Skin of body (tissue), 2 donors: ENCODE data around the gene BTBD17. TPM values are rescaled to one million over a fixed set of nuclear protein-coding genes. Genes with fewer than 3 reads are reported as not detected.

Experiments used
- DNase-seq: peaks from one replicate; lab custom pipeline; 2025; lab: John Stamatoyannopoulos, UW
- total RNA-seq: library from RNA; depleted of rRNA; stranded (reverse); fragments of >200 nt; gene quantifications from one replicate; pipeline ENCODE4 v1.2.3, GENCODE V29; 2014

Gene BTBD17
- total RNA-seq, 1 donor from 2014 or later = not detected

GRCh38 chr17:74337834-74338500, 23.7 kb downstream of the BTBD17 start:
- no peak for DNase-seq

GRCh38 chr17:74336307-74336706, 25.4 kb downstream of the BTBD17 start:
- no peak for DNase-seq

DNA sequence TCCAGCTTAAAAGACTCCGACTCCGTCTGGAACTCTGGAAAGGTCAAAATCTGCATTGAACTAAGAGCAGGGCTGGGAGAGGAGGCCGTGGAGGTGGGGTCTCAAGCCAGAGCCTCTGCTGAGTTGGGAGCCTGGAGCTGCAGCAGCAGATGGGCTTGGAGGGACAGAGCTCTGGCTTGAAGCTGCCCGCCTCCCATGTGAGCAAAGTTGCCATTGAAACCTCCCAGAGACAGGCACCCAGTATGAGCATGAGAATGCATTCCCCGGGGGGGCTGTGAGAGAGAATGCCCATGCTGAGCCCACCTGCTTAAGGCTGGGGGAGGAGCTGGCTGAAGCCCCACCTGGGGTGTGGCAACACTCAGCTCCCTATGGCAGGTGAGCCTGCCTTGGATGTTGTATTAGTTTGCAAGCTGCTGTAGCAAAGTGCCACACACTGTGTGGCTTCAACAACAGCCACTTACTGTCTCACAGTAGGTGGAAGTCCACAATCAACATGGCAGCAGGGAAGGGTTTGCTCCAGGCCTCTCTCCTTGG, 26.1 kb downstream of the BTBD17 start:
- no peak for DNase-seq

- no peak for DNase-seq
Observed at GRCh38 chr17:74334393-74335039, 27.2 kb downstream of the BTBD17 start.

GRCh38 chr17:74332763-74333283, 28.8 kb downstream of the BTBD17 start:
- no peak for DNase-seq

- DNase-seq = no peak
Observed at GRCh38 chr17:74332017-74332650, 29.5 kb downstream of the BTBD17 start.

- DNase-seq = no peak
Observed at GRCh38 chr17:74330446-74330845, 31.2 kb downstream of the BTBD17 start.

DNA sequence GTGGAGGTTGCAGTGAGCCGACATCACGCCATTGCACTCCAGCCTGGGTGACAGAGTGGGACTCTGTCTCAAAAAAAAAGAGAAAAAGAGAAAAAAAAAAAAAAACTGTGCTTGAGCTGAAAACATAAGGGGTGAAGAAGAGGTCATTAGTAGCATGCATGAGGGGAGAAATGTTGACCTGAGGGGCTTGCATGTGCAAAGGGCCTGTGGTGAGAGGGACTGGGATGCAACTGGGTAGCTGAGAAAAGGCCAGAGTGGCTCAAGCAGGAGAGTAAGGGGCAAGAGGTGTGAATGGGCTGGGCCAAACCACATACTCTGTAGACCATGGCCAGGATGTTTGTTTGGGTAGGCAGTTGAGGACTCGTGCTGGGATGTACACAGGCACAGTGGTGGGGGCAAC, 32.3 kb downstream of the BTBD17 start:
- no peak for DNase-seq

DNA sequence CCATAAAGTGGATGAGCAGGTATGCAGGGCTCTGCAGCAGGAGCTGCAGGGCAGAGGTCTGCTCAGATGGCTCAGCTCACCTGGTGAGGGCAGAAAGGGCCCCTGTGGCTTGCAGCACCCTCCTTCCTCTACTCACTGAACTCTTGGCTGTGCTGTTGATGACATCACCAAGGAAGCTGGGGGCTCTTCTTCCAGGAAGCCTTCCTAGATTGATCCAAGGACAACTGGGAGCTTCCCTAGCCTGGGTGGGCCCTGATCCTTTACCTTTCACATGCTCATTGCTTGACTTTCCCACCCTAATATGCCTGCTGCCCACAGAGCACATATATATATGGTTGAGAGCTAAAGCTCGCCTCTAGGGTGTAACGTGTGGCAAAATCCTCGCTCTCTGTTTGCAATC, 33.2 kb downstream of the BTBD17 start:
- no peak for DNase-seq

DNA sequence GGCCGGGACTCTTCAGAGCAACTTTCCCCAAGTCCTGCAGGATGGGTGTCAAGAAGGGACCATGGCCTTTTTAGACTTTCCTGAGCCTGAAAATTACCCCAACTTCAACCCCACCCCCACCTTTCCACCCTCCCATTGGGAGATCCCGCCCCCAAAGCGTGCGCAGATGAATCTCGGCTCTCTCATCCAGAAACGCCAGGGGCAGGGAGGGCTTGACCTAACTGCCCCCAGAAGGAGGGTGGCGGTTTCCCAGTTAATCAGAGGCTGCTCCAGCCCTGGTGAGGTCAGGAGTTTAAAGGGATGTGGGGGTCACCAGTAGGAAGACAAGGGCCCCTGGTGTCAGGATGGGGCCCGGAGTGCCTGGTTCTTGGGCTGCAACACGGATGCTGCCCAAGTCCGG, 35.2 kb downstream of the BTBD17 start:
- no peak for DNase-seq

DNA sequence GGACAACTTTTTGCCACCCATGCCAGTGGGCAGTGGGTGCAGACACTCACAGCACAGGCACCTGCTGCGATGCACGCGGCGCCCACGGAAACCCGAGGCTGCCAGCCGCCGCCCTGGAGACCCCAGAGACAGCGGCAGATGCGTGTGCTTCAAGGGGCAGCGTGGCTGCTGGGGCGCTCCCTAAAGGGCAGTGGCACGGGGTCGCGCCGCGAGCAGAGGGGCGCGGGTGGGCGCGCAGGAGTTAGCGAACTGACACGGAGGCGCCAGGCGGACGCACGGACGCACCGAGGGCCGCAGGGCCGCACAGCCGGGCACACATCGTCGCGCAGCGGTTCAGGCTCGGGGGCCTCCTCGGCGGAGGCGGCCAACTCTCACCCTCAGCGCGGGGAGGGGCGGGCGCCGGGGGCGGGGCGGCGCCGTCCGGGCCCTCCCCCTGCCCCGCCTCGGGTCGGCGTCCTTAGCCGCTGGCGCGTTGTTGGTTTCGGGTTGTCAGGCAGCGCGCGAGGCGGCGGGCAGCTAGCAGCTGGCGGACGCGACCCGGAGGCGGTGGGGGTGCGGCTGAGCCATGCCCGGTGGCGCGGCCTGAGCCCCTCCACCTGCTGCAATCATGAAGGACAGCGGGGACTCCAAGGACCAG, 35.8 kb downstream of the BTBD17 start, which contains the start of gene KIF19:
Gene KIF19 (plus strand): TSS at position 484 of the 637 bp plus-strand sequence. CDS start 124 bp downstream, at position 608.
- no peak for DNase-seq

DNA sequence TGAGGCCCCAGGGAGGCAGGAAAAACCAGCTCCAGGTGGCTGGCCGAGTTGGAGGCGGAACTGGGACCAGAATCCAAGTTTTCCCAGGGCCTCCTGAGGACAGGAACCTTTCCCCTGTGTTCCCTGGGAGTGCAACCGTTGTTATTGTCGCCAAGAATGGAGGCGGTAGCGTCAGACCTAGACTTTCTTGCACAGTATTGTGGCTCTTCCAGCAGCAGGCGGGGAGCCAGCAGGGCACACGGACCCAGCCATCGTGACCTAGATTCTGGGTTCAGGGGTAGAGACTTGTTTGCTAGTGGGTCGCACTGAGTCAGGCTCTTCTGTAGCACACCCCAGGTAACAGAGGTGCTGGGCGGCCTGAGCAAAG, 36.3 kb downstream of the BTBD17 start:
- DNase-seq = no peak

- DNase-seq = no peak
Observed at GRCh38 chr17:74324521-74324920, 37.1 kb downstream of the BTBD17 start.

DNA sequence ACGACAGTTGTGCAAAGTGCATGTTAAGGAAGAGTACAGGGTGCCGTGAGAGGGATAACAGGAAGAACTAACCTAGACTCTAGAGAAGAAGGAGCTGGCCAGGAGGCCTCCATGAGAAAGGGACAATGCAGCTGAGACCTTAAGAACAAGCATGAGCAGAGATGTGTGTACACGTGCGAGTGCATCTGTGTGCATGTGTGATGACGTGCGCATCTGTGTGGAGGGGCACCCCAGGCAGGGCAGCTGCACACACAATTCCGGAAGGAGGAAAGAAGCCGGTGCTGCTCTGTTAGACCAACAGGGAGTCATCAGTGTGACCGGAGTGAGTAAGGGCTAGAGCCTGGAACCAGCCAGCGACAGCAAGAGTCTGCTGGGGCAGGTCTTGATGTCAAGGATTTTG, 43.3 kb downstream of the BTBD17 start:
- DNase-seq = no peak

DNA sequence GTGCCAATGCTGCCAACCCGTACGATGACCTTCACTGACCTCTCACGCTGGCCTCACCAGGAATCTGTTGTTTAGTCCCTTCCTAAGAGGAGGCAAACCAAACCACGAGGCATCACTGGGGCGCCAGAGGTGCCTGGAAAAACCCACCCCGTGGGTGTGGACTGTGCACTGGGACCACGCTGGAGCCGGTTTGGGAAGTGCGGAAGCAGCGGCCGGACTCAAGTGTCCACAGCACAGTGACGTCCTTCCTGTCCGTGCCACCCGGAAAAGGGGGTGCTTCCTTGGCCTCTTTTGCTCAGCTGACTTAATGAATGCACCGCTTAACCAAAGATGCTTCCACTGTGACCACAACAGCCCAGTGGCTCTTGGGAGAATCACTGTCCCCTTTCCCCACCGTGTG, 44.6 kb downstream of the BTBD17 start:
- no peak for DNase-seq

- no peak for DNase-seq
Observed at GRCh38 chr17:74316220-74316619, 45.4 kb downstream of the BTBD17 start.

DNA sequence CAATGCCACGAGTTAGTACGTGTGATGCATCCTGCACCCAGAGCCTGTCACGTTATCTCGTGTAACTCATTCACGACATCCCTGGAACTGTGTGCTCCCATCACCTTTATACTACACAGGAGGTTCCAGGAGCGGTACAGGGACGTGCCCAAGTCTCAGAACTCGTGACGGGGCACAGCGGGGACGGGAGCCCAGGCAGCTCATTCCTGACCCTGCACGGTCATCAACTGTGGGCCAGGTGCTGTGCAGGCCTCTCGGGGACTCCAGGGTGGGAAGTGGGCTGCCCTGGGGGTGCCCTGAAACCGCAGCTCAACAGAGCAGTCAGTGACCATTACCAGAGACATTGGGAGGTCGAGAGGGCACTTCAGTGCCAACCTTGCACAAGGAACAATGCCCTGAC, 46.8 kb downstream of the BTBD17 start:
- no peak for DNase-seq

GRCh38 chr17:74309902-74310301, 51.8 kb downstream of the BTBD17 start:
- no peak for DNase-seq

DNA sequence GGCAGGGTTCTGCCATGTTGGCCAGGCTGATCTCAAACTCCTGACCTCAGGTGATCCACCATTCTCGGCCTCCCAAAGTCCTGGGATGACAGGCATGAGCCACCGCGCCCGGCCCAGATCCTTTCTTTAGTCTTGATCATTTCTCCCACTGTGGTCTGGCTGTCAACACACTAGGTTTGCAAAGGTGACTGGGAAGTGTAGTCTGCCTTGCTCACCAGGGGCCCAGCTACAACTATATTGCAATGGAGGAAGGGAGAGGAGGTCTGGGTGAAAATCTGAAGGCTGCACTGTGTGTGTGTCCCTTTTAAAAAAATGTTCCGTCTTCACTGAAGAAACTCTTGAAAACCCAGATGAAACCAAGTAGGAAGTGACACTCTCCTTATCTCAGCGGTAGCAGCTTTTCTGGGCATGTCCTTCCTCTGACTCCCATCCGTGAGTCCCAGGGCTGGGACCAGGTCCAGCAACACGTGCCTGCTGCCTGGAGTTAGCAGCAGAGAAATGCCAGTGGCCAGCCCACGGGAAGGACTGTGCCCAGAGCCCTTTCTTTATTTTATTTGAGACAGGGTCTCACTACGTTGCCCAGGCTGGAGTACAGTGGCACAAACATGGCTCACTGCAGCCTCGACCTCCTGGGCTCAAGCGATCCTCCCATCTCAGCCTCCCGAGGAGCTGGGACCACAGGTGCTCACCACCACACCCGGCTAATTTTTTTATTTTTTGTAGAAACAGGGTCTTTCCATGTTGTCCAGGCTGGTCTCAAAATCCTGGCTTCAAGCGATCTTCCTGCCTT, 53.5 kb downstream of the BTBD17 start:
- no peak for DNase-seq
